Measurements from ENCODE around the gene PGA4. TPM values are rescaled to one million over a fixed set of nuclear protein-coding genes. Genes with fewer than 3 reads are reported as not detected.

PGA4 gene
- total and polyA plus RNA-seq, 3 donors from 2014 or later: 0.56 to 7.2 TPM; not detected in 1

DNA sequence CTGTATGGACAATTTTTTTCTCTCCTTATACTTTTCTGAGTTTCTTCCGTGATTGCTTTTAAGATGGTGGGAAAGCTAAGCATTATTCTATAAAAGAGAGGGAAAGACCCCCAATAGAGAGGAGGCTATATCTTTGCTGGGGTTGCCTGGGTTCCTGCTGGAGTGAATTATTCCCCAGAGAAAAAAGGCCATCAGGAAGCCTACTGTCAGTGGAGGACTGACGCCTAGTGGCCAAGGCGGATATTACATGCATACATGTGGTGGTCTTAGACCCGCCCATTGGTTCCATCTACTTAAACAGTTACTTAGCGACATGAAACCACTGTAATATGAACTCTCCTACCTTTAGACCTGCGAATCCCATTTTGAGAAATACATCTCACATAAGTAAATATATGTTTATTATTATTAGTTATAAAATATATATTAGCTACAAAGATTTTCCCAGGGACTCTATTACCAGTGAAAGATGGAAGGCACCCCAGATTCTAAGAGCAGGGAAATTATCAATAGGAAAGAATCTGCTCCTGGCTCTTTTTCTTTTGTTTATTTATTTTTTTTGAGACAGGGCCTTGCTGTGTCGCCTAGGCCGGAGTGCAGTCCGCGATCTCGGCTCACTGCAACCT, 34.5 kb upstream of the PGA4 start:
- TF ChIP-seq, protein P1, sequence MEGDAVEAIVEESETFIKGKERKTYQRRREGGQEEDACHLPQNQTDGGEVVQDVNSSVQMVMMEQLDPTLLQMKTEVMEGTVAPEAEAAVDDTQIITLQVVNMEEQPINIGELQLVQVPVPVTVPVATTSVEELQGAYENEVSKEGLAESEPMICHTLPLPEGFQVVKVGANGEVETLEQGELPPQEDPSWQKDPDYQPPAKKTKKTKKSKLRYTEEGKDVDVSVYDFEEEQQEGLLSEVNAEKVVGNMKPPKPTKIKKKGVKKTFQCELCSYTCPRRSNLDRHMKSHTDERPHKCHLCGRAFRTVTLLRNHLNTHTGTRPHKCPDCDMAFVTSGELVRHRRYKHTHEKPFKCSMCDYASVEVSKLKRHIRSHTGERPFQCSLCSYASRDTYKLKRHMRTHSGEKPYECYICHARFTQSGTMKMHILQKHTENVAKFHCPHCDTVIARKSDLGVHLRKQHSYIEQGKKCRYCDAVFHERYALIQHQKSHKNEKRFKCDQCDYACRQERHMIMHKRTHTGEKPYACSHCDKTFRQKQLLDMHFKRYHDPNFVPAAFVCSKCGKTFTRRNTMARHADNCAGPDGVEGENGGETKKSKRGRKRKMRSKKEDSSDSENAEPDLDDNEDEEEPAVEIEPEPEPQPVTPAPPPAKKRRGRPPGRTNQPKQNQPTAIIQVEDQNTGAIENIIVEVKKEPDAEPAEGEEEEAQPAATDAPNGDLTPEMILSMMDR (IDR thresholded peaks at IDR 0.05): peak; percentile 84 to 98 (median 86)
- no peak for TF ChIP-seq POLR2A (IDR thresholded peaks at IDR 0.05)
- DNase-seq: peak; percentile 93
- WGBS, 2 donors: 27 to 40% methylated on average over 11 of the region's 11 CpGs
- no peaks in the 10 kb centered on the region for H3K9me3 ChIP-seq
- H3K27ac ChIP-seq: no peak overlapping the region
- no peaks in the 10 kb centered on the region for H3K27me3 ChIP-seq
- peak overlapping the region in 1 of 2 donors; percentile 8 for H3K4me3 ChIP-seq
- intact Hi-C loops (cut with DNase I; ENCODE audit: low total_unique reads): no loop called here
- no peaks in the 10 kb centered on the region for H3K4me1 ChIP-seq
- no peaks in the 10 kb centered on the region for H3K36me3 ChIP-seq (ENCODE audit: low read depth, missing control alignments)

- WGBS, 2 donors: 89 to 92% methylated on average over 8 of the region's 8 CpGs
- Histone ChIP-seq H3K9me3 (no peaks in the 10 kb centered on the region), H3K27ac (no peak overlapping the region), H3K36me3 (ENCODE audit: low read depth, missing control alignments) (no peaks in the 10 kb centered on the region), H3K4me3 (no peak overlapping the region), H3K4me1 (no peaks in the 10 kb centered on the region), H3K27me3 (no peaks in the 10 kb centered on the region)
- TF ChIP-seq, protein P1 (IDR thresholded peaks at IDR 0.05): no peak
- TF ChIP-seq POLR2A (IDR thresholded peaks at IDR 0.05): no peak
- intact Hi-C loops (cut with DNase I; ENCODE audit: low total_unique reads): no loop called here
- DNase-seq: no peak
Measured at GRCh38 chr11:61189933-61190332, 32.2 kb upstream of the PGA4 start.

- intact Hi-C loops (cut with DNase I; ENCODE audit: low total_unique reads): no loop called here
- Histone ChIP-seq H3K27me3 (no peaks in the 10 kb centered on the region), H3K4me3 (no peak overlapping the region), H3K4me1 (no peaks in the 10 kb centered on the region), H3K9me3 (no peaks in the 10 kb centered on the region), H3K36me3 (ENCODE audit: low read depth, missing control alignments) (no peaks in the 10 kb centered on the region), H3K27ac (no peak overlapping the region)
- WGBS, 2 donors: 28 to 42% methylated on average over 11 to 12 of the region's 12 CpGs
- TF ChIP-seq POLR2A (IDR thresholded peaks at IDR 0.05): no peak
- TF ChIP-seq, protein P1 (IDR thresholded peaks at IDR 0.05): no peak
- no peak for DNase-seq
Measured at GRCh38 chr11:61193596-61193995, 28.6 kb upstream of the PGA4 start.

- TF ChIP-seq, protein P1 (IDR thresholded peaks at IDR 0.05): no peak
- TF ChIP-seq POLR2A (IDR thresholded peaks at IDR 0.05): no peak
- Histone ChIP-seq H3K27ac (no peak overlapping the region), H3K9me3 (no peaks in the 10 kb centered on the region), H3K36me3 (ENCODE audit: low read depth, missing control alignments) (no peaks in the 10 kb centered on the region), H3K27me3 (no peaks in the 10 kb centered on the region), H3K4me3 (no peak overlapping the region), H3K4me1 (no peaks in the 10 kb centered on the region)
- 65 to 69% methylated on average over 12 of the region's 12 CpGs for WGBS, 2 donors
- DNase-seq: no peak
- intact Hi-C loops (cut with DNase I; ENCODE audit: low total_unique reads): no loop called here
Measured at GRCh38 chr11:61194169-61194671, 27.9 kb upstream of the PGA4 start.
